OCI-LY7 (cell line): ENCODE results near the gene RHBDL1.

Experiments used
- EZH2phosphoT487 ChIP-seq: fragments of 200-600 bp; sonication (generic); IDR thresholded peaks from 2 replicates; pipeline ENCODE4 v1.6.1; 2018; ENCODE audit warnings: low read depth, borderline replicate concordance, mild to moderate bottlenecking, mixed run types, antibody characterized with exemption, low read length, moderate library complexity, mixed read lengths
- TF ChIP-seq, protein P1 (sequence below): fragments of 200-600 bp; sonication (generic); conservative IDR thresholded peaks from 2 replicates; pipeline ENCODE4 v1.5.1; 2014; ENCODE audit warnings: mild to moderate bottlenecking, antibody characterized with exemption, low read length, moderate library complexity, mixed read lengths

DNA sequence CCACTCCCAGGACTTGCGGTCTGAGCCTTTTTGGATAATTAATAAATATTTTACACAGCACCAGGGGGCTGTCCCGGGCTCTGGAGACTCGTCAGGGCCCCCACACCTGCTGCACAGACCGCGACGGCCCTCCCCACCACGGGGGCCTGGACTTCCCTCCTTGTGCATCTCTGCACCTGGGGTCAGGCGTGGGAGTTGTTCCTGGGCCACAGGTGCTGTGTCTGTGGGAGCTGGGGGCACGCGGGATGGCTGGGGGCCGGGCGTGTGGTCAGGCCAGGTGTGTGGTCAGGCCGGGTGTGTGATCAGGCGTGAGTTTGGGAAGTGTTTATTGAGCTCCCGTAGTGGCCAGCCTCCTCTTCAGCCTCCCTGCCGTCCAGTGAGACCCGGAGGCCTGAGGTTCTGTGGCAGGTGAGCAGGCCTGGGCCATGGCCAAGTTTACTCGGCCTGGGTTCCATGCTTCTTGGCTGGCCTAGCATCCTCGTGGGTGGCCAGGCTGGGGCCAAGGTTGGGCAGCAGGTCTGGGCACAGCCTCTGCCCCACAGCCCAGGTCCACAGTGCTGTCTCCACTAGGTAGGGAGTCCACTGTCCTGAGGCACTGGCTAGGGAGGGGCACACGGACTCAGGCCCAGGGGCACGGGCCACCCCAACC lies 2.9 kb downstream of the RHBDL1 start:
- TF ChIP-seq, protein P1, sequence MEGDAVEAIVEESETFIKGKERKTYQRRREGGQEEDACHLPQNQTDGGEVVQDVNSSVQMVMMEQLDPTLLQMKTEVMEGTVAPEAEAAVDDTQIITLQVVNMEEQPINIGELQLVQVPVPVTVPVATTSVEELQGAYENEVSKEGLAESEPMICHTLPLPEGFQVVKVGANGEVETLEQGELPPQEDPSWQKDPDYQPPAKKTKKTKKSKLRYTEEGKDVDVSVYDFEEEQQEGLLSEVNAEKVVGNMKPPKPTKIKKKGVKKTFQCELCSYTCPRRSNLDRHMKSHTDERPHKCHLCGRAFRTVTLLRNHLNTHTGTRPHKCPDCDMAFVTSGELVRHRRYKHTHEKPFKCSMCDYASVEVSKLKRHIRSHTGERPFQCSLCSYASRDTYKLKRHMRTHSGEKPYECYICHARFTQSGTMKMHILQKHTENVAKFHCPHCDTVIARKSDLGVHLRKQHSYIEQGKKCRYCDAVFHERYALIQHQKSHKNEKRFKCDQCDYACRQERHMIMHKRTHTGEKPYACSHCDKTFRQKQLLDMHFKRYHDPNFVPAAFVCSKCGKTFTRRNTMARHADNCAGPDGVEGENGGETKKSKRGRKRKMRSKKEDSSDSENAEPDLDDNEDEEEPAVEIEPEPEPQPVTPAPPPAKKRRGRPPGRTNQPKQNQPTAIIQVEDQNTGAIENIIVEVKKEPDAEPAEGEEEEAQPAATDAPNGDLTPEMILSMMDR: no peak
- no peak for TF ChIP-seq EZH2phosphoT487
